Mesothelial cell of epicardium (in vitro differentiated cells): Measurements from ENCODE around the gene DRICH1. TPM values are rescaled to one million over a fixed set of nuclear protein-coding genes. Genes with fewer than 3 reads are reported as not detected.
"Not testable (repeated sequence)": the region's sequence is repeated elsewhere in the genome, so short reads cannot be mapped to it uniquely, and the experiment has no call there.

Experiments
- DNase-seq, 2 experiments: peaks; one replicate each; pipeline ENCODE4 v3.0.0; 2021; ENCODE audit warnings: low spot score in 2 of 2; ENCODE audit not compliant: unreplicated experiment in 2 of 2
- H3K27ac Mint-ChIP-seq: 2 replicates; pipeline ENCODE4 v1.8.0; 2021; ENCODE audit warnings: mixed read lengths
- H3K27me3 Mint-ChIP-seq: 2 replicates; pipeline ENCODE4 v1.8.0; 2021; ENCODE audit warnings: low read depth, mixed read lengths
- H3K36me3 Mint-ChIP-seq: 2 replicates; pipeline ENCODE4 v1.8.0; 2021; ENCODE audit warnings: mixed read lengths
- H3K4me1 Mint-ChIP-seq: 2 replicates; pipeline ENCODE4 v1.8.0; 2021; ENCODE audit warnings: mixed read lengths
- H3K4me3 Mint-ChIP-seq: 2 replicates; pipeline ENCODE4 v1.8.0; 2021; ENCODE audit warnings: mild to moderate bottlenecking, moderate library complexity, mixed read lengths
- H3K9me3 Mint-ChIP-seq: 2 replicates; pipeline ENCODE4 v1.8.0; 2021; ENCODE audit warnings: mixed read lengths
- CTCF ChIP-seq: fragments of 200-600 bp; sonication (generic); IDR thresholded peaks from one replicate; pipeline ENCODE4 v1.5.0; 2021; ENCODE audit warnings: antibody characterized with exemption; ENCODE audit not compliant: unreplicated experiment
- total RNA-seq: library from RNA; stranded (reverse); gene quantifications from 3 replicates; pipeline ENCODE4 v1.2.1, GENCODE V29; 2021

Gene DRICH1
- total RNA-seq, 1 donor from 2014 or later: 0.65 TPM

- no peaks in the 10 kb centered on the region for H3K9me3 Mint-ChIP-seq
- H3K4me3 Mint-ChIP-seq: no peak overlapping the region
- no peak for DNase-seq
- H3K4me1 Mint-ChIP-seq: peaks cover 14% of the 10 kb centered on the region
- H3K27me3 Mint-ChIP-seq: peaks cover 12% of the 10 kb centered on the region
- H3K27ac Mint-ChIP-seq: no peak overlapping the region
- no peak for TF ChIP-seq CTCF
- H3K36me3 Mint-ChIP-seq: no peaks in the 10 kb centered on the region
Measured at GRCh38 chr22:23598805-23599518, 33.2 kb downstream of the DRICH1 start.

- not testable (repeated sequence) for H3K4me3 Mint-ChIP-seq, H3K9me3 Mint-ChIP-seq, H3K36me3 Mint-ChIP-seq, H3K27me3 Mint-ChIP-seq, H3K27ac Mint-ChIP-seq, H3K4me1 Mint-ChIP-seq, DNase-seq
Measured at GRCh38 chr22:23597576-23598268, 34.4 kb downstream of the DRICH1 start.

- H3K27ac Mint-ChIP-seq, H3K9me3 Mint-ChIP-seq, H3K36me3 Mint-ChIP-seq, H3K4me3 Mint-ChIP-seq, H3K27me3 Mint-ChIP-seq, DNase-seq: not testable (repeated sequence)
- peaks cover 12% of the 10 kb centered on the region for H3K4me1 Mint-ChIP-seq
Measured at GRCh38 chr22:23595904-23596303, 36.2 kb downstream of the DRICH1 start.

- Mint-ChIP-seq H3K9me3 (peaks cover 4% of the 10 kb centered on the region), H3K27me3 (peaks cover 3% of the 10 kb centered on the region), H3K4me1 (peaks cover 13% of the 10 kb centered on the region), H3K36me3 (peaks cover 2% of the 10 kb centered on the region), H3K4me3 (no peak overlapping the region), H3K27ac (no peak overlapping the region)
- no peak for DNase-seq
- TF ChIP-seq CTCF: no peak
Measured at GRCh38 chr22:23591846-23592245, 40.3 kb downstream of the DRICH1 start.

GRCh38 chr22:23591201-23591791, 40.8 kb downstream of the DRICH1 start:
- H3K9me3 Mint-ChIP-seq: peaks cover 4% of the 10 kb centered on the region
- peak; percentile 53 to 86 for DNase-seq
- H3K4me1 Mint-ChIP-seq: peaks cover 10% of the 10 kb centered on the region
- peak; percentile 88 for TF ChIP-seq CTCF
- no peak overlapping the region for H3K27ac Mint-ChIP-seq
- H3K27me3 Mint-ChIP-seq: peaks cover 3% of the 10 kb centered on the region
- H3K36me3 Mint-ChIP-seq: peaks cover 2% of the 10 kb centered on the region
- no peak overlapping the region for H3K4me3 Mint-ChIP-seq

- Mint-ChIP-seq H3K36me3 (no peaks in the 10 kb centered on the region), H3K9me3 (peaks cover 3% of the 10 kb centered on the region), H3K4me3 (no peak overlapping the region), H3K4me1 (no peaks in the 10 kb centered on the region), H3K27ac (no peak overlapping the region), H3K27me3 (peaks cover 2% of the 10 kb centered on the region)
- no peak for TF ChIP-seq CTCF
- DNase-seq: no peak
Measured at GRCh38 chr22:23583836-23584235, 48.3 kb downstream of the DRICH1 start.
